GM23338 (cell line): ENCODE data around the gene DPY19L1. TPM values are rescaled to one million over a fixed set of nuclear protein-coding genes. Genes with fewer than 3 reads are reported as not detected.
A peak's percentile ranks its signal among the peaks of the same experiment; 100 is the strongest.

Experiments
- ATAC-seq: fragments of 200-7000 bp; cut with Tn5 transposase; 3 replicates; pipeline ENCODE4 v1.9.1; 2020
- DNase-seq: peaks from one replicate; pipeline ENCODE4 v3.0.0-alpha.2; 2015; ENCODE audit warnings: low spot score
- H2AFZ ChIP-seq: fragments of 200-600 bp; sonication (generic); 2 replicates; pipeline ENCODE4 v1.8.0; 2016; ENCODE audit warnings: antibody characterized with exemption, mild to moderate bottlenecking, moderate library complexity
- H3F3A ChIP-seq: fragments of 200-600 bp; sonication (generic); replicated peaks from 2 replicates; pipeline ENCODE4 v1.8.0; 2017; ENCODE audit warnings: antibody characterized with exemption, mixed run types, low read depth
- H3K27ac ChIP-seq: fragments of 200-600 bp; sonication (generic); 2 replicates; pipeline ENCODE4 v1.6.1; 2016; ENCODE audit warnings: low read depth
- H3K27me3 ChIP-seq: fragments of 200-600 bp; sonication (generic); 2 replicates; pipeline ENCODE4 v1.8.0; 2016; ENCODE audit warnings: mild to moderate bottlenecking, mixed run types, moderate library complexity; ENCODE audit not compliant: insufficient read depth
- H3K36me3 ChIP-seq: fragments of 200-600 bp; sonication (generic); 2 replicates; pipeline ENCODE4 v1.8.0; 2016; ENCODE audit warnings: mild to moderate bottlenecking; ENCODE audit not compliant: insufficient read depth
- H3K4me1 ChIP-seq: fragments of 200-600 bp; sonication (generic); 2 replicates; pipeline ENCODE4 v1.8.0; 2016; ENCODE audit warnings: mild to moderate bottlenecking, moderate library complexity; ENCODE audit not compliant: insufficient read depth
- H3K4me2 ChIP-seq: fragments of 200-600 bp; sonication (generic); 2 replicates; pipeline ENCODE4 v1.7.1; 2017; ENCODE audit warnings: mixed run types
- H3K4me3 ChIP-seq: fragments of 200-600 bp; sonication (generic); 2 replicates; pipeline ENCODE4 v1.6.1; 2016; ENCODE audit warnings: mixed run types
- H3K79me2 ChIP-seq: fragments of 200-600 bp; sonication (generic); replicated peaks from 2 replicates; pipeline ENCODE4 v1.8.0; 2017; ENCODE audit warnings: mild to moderate bottlenecking; ENCODE audit not compliant: insufficient read depth
- H3K9me2 ChIP-seq: fragments of 200-600 bp; sonication (generic); 2 replicates; pipeline ENCODE4 v1.8.0; 2017; ENCODE audit not compliant: insufficient read depth
- H4K20me1 ChIP-seq: fragments of 200-600 bp; sonication (generic); replicated peaks from 2 replicates; pipeline ENCODE4 v1.8.0; 2017; ENCODE audit warnings: mild to moderate bottlenecking; ENCODE audit not compliant: insufficient read depth
- H3K27ac Mint-ChIP-seq: 2 replicates; pipeline ENCODE4 v1.8.0; 2020; ENCODE audit warnings: inconsistent platforms, mild to moderate bottlenecking, moderate library complexity, mixed read lengths
- H3K27me3 Mint-ChIP-seq: 3 replicates; pipeline ENCODE4 v1.8.0; 2022; ENCODE audit warnings: low read depth, mild to moderate bottlenecking, moderate library complexity, mixed read lengths, inconsistent platforms; ENCODE audit not compliant: insufficient read depth, poor library complexity
- H3K36me3 Mint-ChIP-seq: 3 replicates; pipeline ENCODE4 v1.8.0; 2021; ENCODE audit warnings: low read depth, mild to moderate bottlenecking, inconsistent platforms, moderate library complexity, mixed read lengths
- H3K4me1 Mint-ChIP-seq: 3 replicates; pipeline ENCODE4 v1.8.0; 2020; ENCODE audit warnings: mild to moderate bottlenecking, inconsistent platforms, mixed read lengths
- H3K4me3 Mint-ChIP-seq: 3 replicates; pipeline ENCODE4 v1.8.0; 2021; ENCODE audit warnings: moderate library complexity, mild to moderate bottlenecking, inconsistent platforms, mixed read lengths
- H3K9me3 Mint-ChIP-seq: 3 replicates; pipeline ENCODE4 v1.8.0; 2020; ENCODE audit warnings: moderate library complexity, mild to moderate bottlenecking, inconsistent platforms, mixed read lengths
- CREB1 ChIP-seq: fragments of 250-450 bp; sonication (Bioruptor Pico); IDR thresholded peaks from 2 replicates; pipeline ENCODE4 v1.5.0; 2020; ENCODE audit warnings: low read depth, mild to moderate bottlenecking, moderate library complexity
- EZH2 ChIP-seq: fragments of 200-600 bp; sonication (generic); IDR thresholded peaks from one replicate; pipeline ENCODE4 v1.8.0; 2017; ENCODE audit warnings: antibody characterized with exemption, mild to moderate bottlenecking, low read depth; ENCODE audit not compliant: unreplicated experiment
- EZH2phosphoT487 ChIP-seq: fragments of 200-600 bp; sonication (generic); IDR thresholded peaks from one replicate; pipeline ENCODE4 v1.8.1; 2018; ENCODE audit warnings: antibody characterized with exemption; ENCODE audit not compliant: unreplicated experiment
- JUNB ChIP-seq: IDR thresholded peaks from one replicate; pipeline ENCODE4 v1.6.1; 2016; ENCODE audit warnings: antibody characterized with exemption; ENCODE audit not compliant: unreplicated experiment
- NANOG ChIP-seq: IDR thresholded peaks from 2 replicates; pipeline ENCODE4 v1.6.1; 2016; ENCODE audit warnings: antibody characterized with exemption, borderline replicate concordance
- POLR2AphosphoS5 ChIP-seq: IDR thresholded peaks from 2 replicates; pipeline ENCODE4 v1.6.1; 2016; ENCODE audit warnings: antibody characterized with exemption, low read depth
- STAT1 ChIP-seq: IDR thresholded peaks from one replicate; pipeline ENCODE4 v1.6.1; 2016; ENCODE audit warnings: antibody characterized with exemption; ENCODE audit not compliant: unreplicated experiment
- ZNF114 ChIP-seq: fragments of 250-450 bp; sonication (Bioruptor Pico); IDR thresholded peaks from 2 replicates; pipeline ENCODE4 v1.5.0; 2020; ENCODE audit warnings: mild to moderate bottlenecking, moderate library complexity
- ZNF331 ChIP-seq: fragments of 250-450 bp; sonication (Bioruptor Pico); IDR thresholded peaks from 2 replicates; pipeline ENCODE4 v1.5.0; 2020; ENCODE audit warnings: low read depth, mild to moderate bottlenecking, moderate library complexity
- polyA plus RNA-seq: library from polyadenylated mRNA; unstranded; fragments of >200 nt; fragmentation: Nextera tagmentation; extraction: Ambion mirVana; gene quantifications from 2 replicates; pipeline ENCODE4 v1.2.1, GENCODE V29; 2016
- total RNA-seq: library from RNA; depleted of rRNA; stranded (reverse); fragments of >200 nt; shearing (Covaris generic); gene quantifications from 2 replicates; pipeline ENCODE4 v1.2.3, GENCODE V29; 2014
- TF ChIP-seq, protein P1 (sequence below), 2 experiments: fragments of 200-600 bp in 1 of 2; sonication (generic) in 1 of 2; conservative IDR thresholded peaks; 2 replicates each; pipeline versions ENCODE4 v1.5.1 to v1.6.1; 2016 to 2017; ENCODE audit warnings: antibody characterized with exemption in 2 of 2, low read depth in 2 of 2, mild to moderate bottlenecking in 2 of 2, moderate library complexity in 1 of 2
- TF ChIP-seq, protein P2 (sequence below): fragments of 250-450 bp; sonication (Bioruptor Pico); IDR thresholded peaks from 2 replicates; pipeline ENCODE4 v1.5.0; 2020; ENCODE audit warnings: mild to moderate bottlenecking, moderate library complexity
- TF ChIP-seq, protein P3 (sequence below): IDR thresholded peaks from 2 replicates; pipeline ENCODE4 v1.6.1; 2016; ENCODE audit warnings: antibody characterized with exemption
- TF ChIP-seq, protein P4 (sequence below): IDR thresholded peaks from one replicate; pipeline ENCODE4 v1.6.1; 2018; ENCODE audit warnings: antibody characterized with exemption; ENCODE audit not compliant: unreplicated experiment

DPY19L1 gene
- total and polyA plus RNA-seq, 2 experiments from 2014 or later = 4.4 to 20.2 TPM

DNA sequence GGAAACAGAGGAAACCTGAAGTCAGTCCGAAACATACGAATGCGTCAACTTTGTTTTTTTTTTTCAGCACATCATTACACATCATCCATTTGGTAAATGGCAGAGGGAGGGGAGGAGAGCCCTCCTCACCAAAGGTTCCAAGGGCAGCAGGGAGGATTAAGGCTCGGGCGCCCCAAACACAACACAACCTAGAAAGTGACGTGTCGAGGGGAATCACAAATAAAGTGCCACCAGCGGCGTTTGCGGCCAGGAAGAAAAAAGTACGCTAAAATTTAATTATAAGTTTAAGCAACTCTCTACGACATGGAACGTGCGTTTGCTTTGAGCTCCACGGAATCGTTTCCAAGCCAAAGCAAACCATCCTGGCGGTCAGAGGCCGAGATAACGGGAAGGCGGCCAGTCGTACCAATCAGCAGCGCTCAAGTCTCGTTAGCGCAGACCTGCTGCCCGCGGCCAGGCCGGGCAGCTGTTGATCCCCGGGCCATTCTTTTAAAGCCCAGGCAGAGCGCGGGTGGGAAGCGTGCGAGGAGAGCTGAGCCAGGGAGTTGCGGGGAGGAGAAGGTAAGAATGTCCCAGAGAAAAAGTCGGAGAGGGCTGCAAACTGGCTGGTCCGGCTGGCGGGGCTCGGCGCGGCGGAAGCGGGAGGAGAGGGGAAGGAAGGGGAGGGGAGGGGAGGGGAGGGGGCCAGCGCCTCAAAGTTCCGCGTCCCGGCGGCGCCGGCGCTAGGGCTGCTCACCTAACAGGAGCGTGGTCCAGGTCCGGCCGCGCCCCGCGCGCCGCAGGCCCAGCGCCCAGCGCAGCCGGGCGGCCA lies 719 bp downstream of the DPY19L1 start:
- peak overlapping the region; percentile 91 for H3K4me3 Mint-ChIP-seq
- Histone ChIP-seq H3K27ac (peak overlapping the region; percentile 67; the same call in 1 of the 2 replicates), H3K79me2 (peaks cover 48% of the 10 kb centered on the region), H3K9me2 (peaks cover 8% of the 10 kb centered on the region; the same call in 1 of the 2 replicates), H3F3A (0 out of 2 replicates have a peak, but pooled peaks cover 4% of the 10 kb centered on the region), H3K27me3 (no peaks in the 10 kb centered on the region), H4K20me1 (peaks cover 3% of the 10 kb centered on the region; the same call in 1 of the 2 replicates), H2AFZ (peak overlapping the region; percentile 96), H3K4me1 (peaks cover 8% of the 10 kb centered on the region), H3K4me2 (peak overlapping the region; percentile 94), H3K36me3 (no peaks in the 10 kb centered on the region), H3K4me3 (peak overlapping the region; percentile 94)
- ATAC-seq (peak; percentile 28), DNase-seq (peak; percentile 64)
- peaks cover 37% of the 10 kb centered on the region for H3K4me1 Mint-ChIP-seq
- H3K36me3 Mint-ChIP-seq = no peaks in the 10 kb centered on the region; the same call in 2 of the 3 replicates
- H3K27me3 Mint-ChIP-seq = peaks cover 6% of the 10 kb centered on the region
- H3K9me3 Mint-ChIP-seq = no peaks in the 10 kb centered on the region; the same call in 2 of the 3 replicates
- TF ChIP-seq CREB1 (CRISPR knock-in tag) (no peak), ZNF331 (CRISPR knock-in tag) (no peak), NANOG (no peak), JUNB (no peak), ZNF114 (no peak), STAT1 (no peak), EZH2 (no peak), EZH2phosphoT487 (no peak), POLR2AphosphoS5 (no peak)
- TF ChIP-seq, protein P1, sequence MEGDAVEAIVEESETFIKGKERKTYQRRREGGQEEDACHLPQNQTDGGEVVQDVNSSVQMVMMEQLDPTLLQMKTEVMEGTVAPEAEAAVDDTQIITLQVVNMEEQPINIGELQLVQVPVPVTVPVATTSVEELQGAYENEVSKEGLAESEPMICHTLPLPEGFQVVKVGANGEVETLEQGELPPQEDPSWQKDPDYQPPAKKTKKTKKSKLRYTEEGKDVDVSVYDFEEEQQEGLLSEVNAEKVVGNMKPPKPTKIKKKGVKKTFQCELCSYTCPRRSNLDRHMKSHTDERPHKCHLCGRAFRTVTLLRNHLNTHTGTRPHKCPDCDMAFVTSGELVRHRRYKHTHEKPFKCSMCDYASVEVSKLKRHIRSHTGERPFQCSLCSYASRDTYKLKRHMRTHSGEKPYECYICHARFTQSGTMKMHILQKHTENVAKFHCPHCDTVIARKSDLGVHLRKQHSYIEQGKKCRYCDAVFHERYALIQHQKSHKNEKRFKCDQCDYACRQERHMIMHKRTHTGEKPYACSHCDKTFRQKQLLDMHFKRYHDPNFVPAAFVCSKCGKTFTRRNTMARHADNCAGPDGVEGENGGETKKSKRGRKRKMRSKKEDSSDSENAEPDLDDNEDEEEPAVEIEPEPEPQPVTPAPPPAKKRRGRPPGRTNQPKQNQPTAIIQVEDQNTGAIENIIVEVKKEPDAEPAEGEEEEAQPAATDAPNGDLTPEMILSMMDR (conservative IDR thresholded peaks at IDR 0.05; ENCODE audit: low read depth in 2 of 2) = no peak
- TF ChIP-seq, protein P2, sequence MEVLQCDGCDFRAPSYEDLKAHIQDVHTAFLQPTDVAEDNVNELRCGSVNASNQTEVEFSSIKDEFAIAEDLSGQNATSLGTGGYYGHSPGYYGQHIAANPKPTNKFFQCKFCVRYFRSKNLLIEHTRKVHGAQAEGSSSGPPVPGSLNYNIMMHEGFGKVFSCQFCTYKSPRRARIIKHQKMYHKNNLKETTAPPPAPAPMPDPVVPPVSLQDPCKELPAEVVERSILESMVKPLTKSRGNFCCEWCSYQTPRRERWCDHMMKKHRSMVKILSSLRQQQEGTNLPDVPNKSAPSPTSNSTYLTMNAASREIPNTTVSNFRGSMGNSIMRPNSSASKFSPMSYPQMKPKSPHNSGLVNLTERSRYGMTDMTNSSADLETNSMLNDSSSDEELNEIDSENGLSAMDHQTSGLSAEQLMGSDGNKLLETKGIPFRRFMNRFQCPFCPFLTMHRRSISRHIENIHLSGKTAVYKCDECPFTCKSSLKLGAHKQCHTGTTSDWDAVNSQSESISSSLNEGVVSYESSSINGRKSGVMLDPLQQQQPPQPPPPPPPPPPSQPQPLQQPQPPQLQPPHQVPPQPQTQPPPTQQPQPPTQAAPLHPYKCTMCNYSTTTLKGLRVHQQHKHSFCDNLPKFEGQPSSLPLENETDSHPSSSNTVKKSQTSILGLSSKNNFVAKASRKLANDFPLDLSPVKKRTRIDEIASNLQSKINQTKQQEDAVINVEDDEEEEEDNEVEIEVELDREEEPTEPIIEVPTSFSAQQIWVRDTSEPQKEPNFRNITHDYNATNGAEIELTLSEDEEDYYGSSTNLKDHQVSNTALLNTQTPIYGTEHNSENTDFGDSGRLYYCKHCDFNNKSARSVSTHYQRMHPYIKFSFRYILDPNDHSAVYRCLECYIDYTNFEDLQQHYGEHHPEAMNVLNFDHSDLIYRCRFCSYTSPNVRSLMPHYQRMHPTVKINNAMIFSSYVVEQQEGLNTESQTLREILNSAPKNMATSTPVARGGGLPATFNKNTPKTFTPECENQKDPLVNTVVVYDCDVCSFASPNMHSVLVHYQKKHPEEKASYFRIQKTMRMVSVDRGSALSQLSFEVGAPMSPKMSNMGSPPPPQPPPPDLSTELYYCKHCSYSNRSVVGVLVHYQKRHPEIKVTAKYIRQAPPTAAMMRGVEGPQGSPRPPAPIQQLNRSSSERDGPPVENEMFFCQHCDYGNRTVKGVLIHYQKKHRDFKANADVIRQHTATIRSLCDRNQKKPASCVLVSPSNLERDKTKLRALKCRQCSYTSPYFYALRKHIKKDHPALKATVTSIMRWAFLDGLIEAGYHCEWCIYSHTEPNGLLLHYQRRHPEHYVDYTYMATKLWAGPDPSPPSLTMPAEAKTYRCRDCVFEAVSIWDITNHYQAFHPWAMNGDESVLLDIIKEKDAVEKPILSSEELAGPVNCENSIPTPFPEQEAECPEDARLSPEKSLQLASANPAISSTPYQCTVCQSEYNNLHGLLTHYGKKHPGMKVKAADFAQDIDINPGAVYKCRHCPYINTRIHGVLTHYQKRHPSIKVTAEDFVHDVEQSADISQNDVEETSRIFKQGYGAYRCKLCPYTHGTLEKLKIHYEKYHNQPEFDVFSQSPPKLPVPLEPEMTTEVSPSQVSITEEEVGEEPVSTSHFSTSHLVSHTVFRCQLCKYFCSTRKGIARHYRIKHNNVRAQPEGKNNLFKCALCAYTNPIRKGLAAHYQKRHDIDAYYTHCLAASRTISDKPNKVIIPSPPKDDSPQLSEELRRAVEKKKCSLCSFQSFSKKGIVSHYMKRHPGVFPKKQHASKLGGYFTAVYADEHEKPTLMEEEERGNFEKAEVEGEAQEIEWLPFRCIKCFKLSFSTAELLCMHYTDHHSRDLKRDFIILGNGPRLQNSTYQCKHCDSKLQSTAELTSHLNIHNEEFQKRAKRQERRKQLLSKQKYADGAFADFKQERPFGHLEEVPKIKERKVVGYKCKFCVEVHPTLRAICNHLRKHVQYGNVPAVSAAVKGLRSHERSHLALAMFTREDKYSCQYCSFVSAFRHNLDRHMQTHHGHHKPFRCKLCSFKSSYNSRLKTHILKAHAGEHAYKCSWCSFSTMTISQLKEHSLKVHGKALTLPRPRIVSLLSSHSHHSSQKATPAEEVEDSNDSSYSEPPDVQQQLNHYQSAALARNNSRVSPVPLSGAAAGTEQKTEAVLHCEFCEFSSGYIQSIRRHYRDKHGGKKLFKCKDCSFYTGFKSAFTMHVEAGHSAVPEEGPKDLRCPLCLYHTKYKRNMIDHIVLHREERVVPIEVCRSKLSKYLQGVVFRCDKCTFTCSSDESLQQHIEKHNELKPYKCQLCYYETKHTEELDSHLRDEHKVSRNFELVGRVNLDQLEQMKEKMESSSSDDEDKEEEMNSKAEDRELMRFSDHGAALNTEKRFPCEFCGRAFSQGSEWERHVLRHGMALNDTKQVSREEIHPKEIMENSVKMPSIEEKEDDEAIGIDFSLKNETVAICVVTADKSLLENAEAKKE (CRISPR knock-in tag) = no peak
- TF ChIP-seq, protein P3, sequence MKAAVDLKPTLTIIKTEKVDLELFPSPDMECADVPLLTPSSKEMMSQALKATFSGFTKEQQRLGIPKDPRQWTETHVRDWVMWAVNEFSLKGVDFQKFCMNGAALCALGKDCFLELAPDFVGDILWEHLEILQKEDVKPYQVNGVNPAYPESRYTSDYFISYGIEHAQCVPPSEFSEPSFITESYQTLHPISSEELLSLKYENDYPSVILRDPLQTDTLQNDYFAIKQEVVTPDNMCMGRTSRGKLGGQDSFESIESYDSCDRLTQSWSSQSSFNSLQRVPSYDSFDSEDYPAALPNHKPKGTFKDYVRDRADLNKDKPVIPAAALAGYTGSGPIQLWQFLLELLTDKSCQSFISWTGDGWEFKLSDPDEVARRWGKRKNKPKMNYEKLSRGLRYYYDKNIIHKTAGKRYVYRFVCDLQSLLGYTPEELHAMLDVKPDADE = no peak
- TF ChIP-seq, protein P4, sequence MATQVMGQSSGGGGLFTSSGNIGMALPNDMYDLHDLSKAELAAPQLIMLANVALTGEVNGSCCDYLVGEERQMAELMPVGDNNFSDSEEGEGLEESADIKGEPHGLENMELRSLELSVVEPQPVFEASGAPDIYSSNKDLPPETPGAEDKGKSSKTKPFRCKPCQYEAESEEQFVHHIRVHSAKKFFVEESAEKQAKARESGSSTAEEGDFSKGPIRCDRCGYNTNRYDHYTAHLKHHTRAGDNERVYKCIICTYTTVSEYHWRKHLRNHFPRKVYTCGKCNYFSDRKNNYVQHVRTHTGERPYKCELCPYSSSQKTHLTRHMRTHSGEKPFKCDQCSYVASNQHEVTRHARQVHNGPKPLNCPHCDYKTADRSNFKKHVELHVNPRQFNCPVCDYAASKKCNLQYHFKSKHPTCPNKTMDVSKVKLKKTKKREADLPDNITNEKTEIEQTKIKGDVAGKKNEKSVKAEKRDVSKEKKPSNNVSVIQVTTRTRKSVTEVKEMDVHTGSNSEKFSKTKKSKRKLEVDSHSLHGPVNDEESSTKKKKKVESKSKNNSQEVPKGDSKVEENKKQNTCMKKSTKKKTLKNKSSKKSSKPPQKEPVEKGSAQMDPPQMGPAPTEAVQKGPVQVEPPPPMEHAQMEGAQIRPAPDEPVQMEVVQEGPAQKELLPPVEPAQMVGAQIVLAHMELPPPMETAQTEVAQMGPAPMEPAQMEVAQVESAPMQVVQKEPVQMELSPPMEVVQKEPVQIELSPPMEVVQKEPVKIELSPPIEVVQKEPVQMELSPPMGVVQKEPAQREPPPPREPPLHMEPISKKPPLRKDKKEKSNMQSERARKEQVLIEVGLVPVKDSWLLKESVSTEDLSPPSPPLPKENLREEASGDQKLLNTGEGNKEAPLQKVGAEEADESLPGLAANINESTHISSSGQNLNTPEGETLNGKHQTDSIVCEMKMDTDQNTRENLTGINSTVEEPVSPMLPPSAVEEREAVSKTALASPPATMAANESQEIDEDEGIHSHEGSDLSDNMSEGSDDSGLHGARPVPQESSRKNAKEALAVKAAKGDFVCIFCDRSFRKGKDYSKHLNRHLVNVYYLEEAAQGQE = no peak
- H3K27ac Mint-ChIP-seq = peak overlapping the region; percentile 76; the same call in 1 of the 2 replicates
